HG03064 (cell line): Measurements from ENCODE around the gene CCDC160.

Source experiments
- ATAC-seq: cut with Tn5 transposase; IDR thresholded peaks from one replicate; pipeline ENCODE4 v1.9.1; 2021; ENCODE audit warnings: low read depth; ENCODE audit not compliant: unreplicated experiment

The CCDC160 gene

DNA sequence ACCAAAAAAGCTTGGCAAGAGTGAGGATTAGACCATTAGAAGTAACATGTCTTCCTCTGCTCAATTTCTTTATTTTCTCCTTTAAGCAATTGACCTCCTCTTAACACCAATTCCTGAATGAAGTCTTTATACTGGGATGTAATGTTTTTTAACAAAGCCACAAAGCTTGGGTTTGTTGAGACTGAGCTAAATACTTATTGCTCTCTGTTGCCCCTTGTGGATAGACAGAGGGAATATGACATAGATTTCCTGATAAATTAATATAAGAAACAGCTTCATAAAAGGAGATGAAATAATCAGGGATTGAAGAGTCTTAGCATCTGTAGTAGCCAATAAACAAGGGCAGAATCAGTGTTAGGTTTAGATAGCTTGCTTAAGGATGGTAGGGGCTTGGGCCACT is 57.6 kb downstream of the CCDC160 start:
- no peak for ATAC-seq
